GM19035 (cell line): Measurements from ENCODE around the gene CYP26A1.

Experiments
- ATAC-seq: cut with Tn5 transposase; IDR thresholded peaks from one replicate; pipeline ENCODE4 v1.9.1; 2021; ENCODE audit not compliant: unreplicated experiment

CYP26A1 gene

GRCh38 chr10:93115661-93116383 lies 42.1 kb downstream of the CYP26A1 start:
- ATAC-seq: no peak

GRCh38 chr10:93121311-93121710 lies 47.6 kb downstream of the CYP26A1 start:
- no peak for ATAC-seq

DNA sequence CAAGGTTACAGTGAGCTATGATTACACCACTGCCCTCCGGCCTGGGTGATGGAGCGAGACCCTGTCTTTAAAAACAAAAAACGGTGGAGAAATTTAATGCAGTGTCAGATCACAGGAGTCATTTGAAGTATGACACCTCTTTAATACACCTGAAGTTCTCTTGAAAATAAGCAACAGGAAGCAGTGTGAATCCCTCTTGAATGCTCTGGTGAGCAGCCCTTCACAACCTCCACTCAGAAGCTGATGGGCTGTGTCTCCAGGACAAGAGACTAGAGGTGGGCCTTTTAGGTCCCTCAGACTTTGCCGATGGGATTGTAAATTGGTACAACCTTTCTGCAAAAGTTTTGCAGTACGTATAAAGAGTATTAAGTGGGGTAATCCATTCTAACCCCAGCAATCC lies 50.1 kb downstream of the CYP26A1 start:
- ATAC-seq: no peak

GRCh38 chr10:93124580-93125318 lies 51.1 kb downstream of the CYP26A1 start:
- ATAC-seq: no peak

GRCh38 chr10:93125966-93126365 lies 52.3 kb downstream of the CYP26A1 start:
- no peak for ATAC-seq

GRCh38 chr10:93126483-93127052 lies 52.9 kb downstream of the CYP26A1 start:
- no peak for ATAC-seq
